GM12865 (cell line): ENCODE measurements around the gene ALDH3B1.

ENCODE experiments used
- DNase-seq: peaks from one replicate; pipeline ENCODE4 v3.0.0; 2010; ENCODE audit warnings: low read depth
- H3K4me3 ChIP-seq: 2 replicates; pipeline ENCODE4 v1.5.1; 2011; ENCODE audit warnings: mild to moderate bottlenecking, low read depth, low read length, control low read depth
- TF ChIP-seq, protein P1 (sequence below): IDR thresholded peaks from 2 replicates; pipeline ENCODE4 v1.5.1; 2011; ENCODE audit warnings: low read length, control low read depth, low read depth, inconsistent platforms; ENCODE audit not compliant: insufficient read depth; ENCODE audit errors: missing control alignments

The ALDH3B1 gene

DNA sequence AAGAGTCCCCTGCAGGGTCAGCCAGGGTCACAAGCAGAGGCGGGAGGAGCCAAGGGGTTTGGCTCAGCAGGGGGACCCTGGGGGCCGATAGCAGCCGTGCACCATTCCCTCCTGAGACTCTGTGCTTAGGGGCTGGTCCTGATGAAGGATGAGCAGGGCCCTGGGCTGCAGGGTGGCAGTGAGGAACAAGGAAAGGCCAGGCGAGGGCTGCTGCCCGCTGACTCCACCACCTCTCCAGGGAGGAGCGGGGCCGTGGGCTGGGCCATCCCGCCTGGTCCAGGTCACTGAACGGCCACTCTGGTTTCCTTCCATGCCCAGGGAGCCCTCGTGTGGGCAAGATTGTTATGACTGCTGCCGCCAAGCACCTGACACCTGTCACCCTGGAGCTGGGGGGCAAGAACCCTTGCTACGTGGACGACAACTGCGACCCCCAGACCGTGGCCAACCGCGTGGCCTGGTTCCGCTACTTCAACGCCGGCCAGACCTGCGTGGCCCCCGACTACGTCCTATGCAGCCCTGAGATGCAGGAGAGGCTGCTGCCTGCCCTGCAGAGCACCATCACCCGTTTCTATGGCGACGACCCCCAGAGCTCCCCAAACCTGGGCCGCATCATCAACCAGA, 11.2 kb downstream of the ALDH3B1 start:
- TF ChIP-seq, protein P1, sequence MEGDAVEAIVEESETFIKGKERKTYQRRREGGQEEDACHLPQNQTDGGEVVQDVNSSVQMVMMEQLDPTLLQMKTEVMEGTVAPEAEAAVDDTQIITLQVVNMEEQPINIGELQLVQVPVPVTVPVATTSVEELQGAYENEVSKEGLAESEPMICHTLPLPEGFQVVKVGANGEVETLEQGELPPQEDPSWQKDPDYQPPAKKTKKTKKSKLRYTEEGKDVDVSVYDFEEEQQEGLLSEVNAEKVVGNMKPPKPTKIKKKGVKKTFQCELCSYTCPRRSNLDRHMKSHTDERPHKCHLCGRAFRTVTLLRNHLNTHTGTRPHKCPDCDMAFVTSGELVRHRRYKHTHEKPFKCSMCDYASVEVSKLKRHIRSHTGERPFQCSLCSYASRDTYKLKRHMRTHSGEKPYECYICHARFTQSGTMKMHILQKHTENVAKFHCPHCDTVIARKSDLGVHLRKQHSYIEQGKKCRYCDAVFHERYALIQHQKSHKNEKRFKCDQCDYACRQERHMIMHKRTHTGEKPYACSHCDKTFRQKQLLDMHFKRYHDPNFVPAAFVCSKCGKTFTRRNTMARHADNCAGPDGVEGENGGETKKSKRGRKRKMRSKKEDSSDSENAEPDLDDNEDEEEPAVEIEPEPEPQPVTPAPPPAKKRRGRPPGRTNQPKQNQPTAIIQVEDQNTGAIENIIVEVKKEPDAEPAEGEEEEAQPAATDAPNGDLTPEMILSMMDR = peak; percentile 24
- no peak overlapping the region for H3K4me3 ChIP-seq
- DNase-seq = no peak

DNA sequence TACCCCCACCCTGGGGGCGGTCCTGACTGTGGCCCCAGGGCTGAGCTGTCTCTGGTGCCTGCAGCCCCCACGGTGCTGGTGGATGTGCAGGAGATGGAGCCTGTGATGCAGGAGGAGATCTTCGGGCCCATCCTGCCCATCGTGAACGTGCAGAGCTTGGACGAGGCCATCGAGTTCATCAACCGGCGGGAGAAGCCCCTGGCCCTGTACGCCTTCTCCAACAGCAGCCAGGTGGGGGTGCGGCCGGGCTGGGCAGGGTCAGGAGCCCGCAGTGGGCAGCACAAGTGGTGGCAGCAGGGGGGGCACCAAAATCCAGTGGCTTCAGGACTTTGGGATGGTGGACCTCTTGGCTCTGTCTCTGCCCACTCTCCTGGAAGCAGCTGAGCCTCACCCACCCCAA, 12.4 kb downstream of the ALDH3B1 start:
- TF ChIP-seq, protein P1 = no peak
- H3K4me3 ChIP-seq = no peak overlapping the region
- DNase-seq = no peak

DNA sequence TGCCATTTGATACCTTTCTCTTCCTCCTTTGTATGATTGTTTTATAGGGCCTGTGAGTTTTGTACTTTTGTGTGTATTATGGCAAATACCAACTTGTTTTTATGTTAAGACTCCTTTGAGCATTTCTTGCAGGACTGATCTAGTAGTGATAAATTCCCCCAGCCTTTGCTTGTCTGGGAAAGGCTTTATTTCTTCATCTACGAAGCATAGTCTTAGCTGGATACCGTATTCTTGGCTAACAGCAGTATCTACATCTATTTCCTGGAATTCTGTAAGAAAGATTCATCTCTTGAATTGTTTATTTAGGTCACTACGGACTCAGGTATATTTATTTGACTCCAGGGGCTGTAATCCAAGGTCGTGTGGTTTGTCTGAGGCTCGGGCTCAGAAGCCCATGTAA, 14.4 kb downstream of the ALDH3B1 start:
- DNase-seq = no peak
- H3K4me3 ChIP-seq = no peak overlapping the region
- TF ChIP-seq, protein P1 = no peak

DNA sequence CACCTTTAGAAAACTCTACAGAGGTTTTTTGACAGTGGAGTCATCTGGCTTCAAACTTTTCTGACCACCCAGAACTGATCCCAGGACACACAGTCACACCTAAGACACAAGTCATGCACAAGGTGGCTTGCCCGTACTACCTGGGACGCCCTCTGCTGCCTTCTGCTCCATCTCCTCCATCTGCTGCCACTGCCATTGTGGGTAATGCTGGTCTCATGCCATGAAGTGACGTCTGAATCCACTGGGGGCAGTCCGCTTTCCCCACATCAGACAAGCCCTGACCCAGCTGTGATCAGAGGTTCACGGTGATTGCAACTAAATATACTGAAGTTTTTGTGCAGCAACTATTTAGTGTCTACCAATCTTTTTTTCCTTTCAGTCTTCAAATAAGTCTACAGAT, 14.9 kb downstream of the ALDH3B1 start:
- TF ChIP-seq, protein P1 = peak; percentile 23
- DNase-seq = peak; percentile 37
- H3K4me3 ChIP-seq = no peak overlapping the region

DNA sequence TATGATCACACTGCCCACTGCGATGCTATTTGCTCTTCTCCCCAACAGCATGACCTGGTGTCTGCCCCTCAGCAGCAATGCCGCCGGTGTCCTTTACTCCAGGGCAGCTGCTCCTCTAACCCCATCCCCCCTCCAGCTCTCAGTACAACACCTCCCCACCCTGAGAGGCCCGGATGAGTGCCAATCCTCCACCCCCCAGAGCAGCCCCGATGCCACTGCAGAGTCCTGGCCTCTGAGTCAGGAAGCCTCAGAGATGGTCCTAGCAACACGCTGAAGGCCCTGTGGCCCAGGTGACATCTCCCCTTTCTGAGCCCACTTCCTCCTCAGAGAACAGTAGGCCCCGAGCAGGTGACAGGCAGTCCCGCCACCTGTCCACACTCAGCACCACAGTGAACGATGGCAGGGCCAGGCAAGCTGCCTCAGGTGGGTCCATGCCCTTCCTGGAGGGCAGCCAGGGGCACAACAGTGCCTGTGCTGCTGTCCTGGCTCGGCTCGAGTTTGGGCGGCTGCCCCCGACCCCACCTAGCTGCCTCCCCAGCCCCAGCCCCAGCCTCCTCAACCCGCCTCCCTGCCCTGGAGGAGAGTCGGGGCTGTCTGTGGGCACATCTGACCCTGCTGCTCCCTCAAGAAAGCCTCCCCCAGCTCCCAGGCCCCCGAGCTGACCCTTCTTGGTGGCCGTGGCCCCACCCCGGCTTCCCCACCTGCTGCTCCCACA, 16.4 kb downstream of the ALDH3B1 start:
- H3K4me3 ChIP-seq = no peak overlapping the region
- TF ChIP-seq, protein P1 = no peak
- DNase-seq = no peak

DNA sequence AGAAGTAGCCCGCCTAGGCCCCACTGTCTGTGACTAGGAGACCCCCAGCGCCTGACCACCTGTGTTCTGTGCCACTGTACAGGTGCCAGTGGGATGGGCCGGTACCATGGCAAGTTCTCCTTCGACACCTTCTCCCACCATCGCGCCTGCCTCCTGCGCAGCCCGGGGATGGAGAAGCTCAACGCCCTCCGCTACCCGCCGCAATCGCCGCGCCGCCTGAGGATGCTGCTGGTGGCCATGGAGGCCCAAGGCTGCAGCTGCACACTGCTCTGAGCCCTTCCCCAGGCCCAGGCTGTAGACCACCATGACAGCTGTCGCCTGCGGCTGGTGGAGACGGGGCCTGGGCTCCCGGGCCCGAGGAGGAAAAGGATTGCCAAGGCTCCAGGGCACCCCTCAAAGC, 17.5 kb downstream of the ALDH3B1 start:
- TF ChIP-seq, protein P1 = no peak
- no peak overlapping the region for H3K4me3 ChIP-seq
- no peak for DNase-seq
